Endothelial cell of umbilical vein (primary cell): ENCODE measurements around the gene PLXNA1.

Source experiments
- CTCF ChIP-seq, 2 donors: IDR thresholded peaks; 1 replicate in 1 of 2; 2 replicates in 1 of 2; pipeline ENCODE4 v1.5.1; 2011; ENCODE audit warnings: low read length in 2 of 2, mild to moderate bottlenecking in 2 of 2, moderate library complexity in 2 of 2, control low read depth in 1 of 2, inconsistent platforms in 1 of 2, low read depth in 1 of 2; ENCODE audit not compliant: insufficient read depth in 1 of 2; ENCODE audit errors: extremely low read depth in 1 of 2
- EZH2 ChIP-seq: IDR thresholded peaks from 2 replicates; pipeline ENCODE4 v1.6.1; 2012; ENCODE audit warnings: borderline replicate concordance, low read depth, mild to moderate bottlenecking, moderate library complexity, low read length, inconsistent platforms; ENCODE audit not compliant: severe bottlenecking
- FOS ChIP-seq: IDR thresholded peaks from 2 replicates; pipeline ENCODE4 v1.6.1; 2011; ENCODE audit warnings: mild to moderate bottlenecking, low read length, moderate library complexity, borderline replicate concordance; ENCODE audit not compliant: insufficient read depth
- GATA2 ChIP-seq: IDR thresholded peaks from 2 replicates; pipeline ENCODE4 v1.7.0; 2011; ENCODE audit warnings: low read depth, mild to moderate bottlenecking, moderate library complexity, mixed read lengths, low read length; ENCODE audit not compliant: insufficient read length, insufficient read depth
- MAX ChIP-seq: IDR thresholded peaks from 2 replicates; pipeline ENCODE4 v1.6.1; 2011; ENCODE audit not compliant: insufficient read depth, insufficient read length
- MYC ChIP-seq: IDR thresholded peaks from one replicate; pipeline ENCODE4 v1.6.1; 2011; ENCODE audit warnings: mild to moderate bottlenecking, low read depth, low read length
- POLR2A ChIP-seq: IDR thresholded peaks from 2 replicates; pipeline ENCODE4 v1.6.1; 2012; ENCODE audit warnings: low read depth, mild to moderate bottlenecking, control low read depth, low read length
- POLR2AphosphoS5 ChIP-seq: IDR thresholded peaks from 2 replicates; pipeline ENCODE4 v1.6.1; 2012; ENCODE audit warnings: low read depth, mild to moderate bottlenecking, control low read depth, low read length, moderate library complexity; ENCODE audit not compliant: insufficient read depth

GRCh38 chr3:126968391-126969390 is 14.2 kb upstream of the PLXNA1 start:
- TF ChIP-seq CTCF (IDR thresholded peaks at IDR 0.05; ENCODE audit: extremely low read depth in 1 of 2, insufficient read depth in 1 of 2, low read depth in 1 of 2, low read length in 2 of 2), result no peak
- TF ChIP-seq POLR2A, result no peak
- no peak for TF ChIP-seq POLR2AphosphoS5
- TF ChIP-seq MAX, result no peak
- no peak for TF ChIP-seq EZH2
- no peak for TF ChIP-seq GATA2
- no peak for TF ChIP-seq FOS
- TF ChIP-seq MYC, result no peak
